SK-N-SH treated with all-trans-retinoic acid at 6 μM for 48 hours (cell line): ENCODE measurements around the gene PARPBP.

Experiments
- ARNTL ChIP-seq: fragments of 450-650 bp; formaldehyde crosslinking; IDR thresholded peaks from 2 replicates; pipeline ENCODE4 v1.5.0; 2020; ENCODE audit warnings: low read depth, mild to moderate bottlenecking, moderate library complexity, borderline replicate concordance
- BACH2 ChIP-seq: fragments of 250-450 bp; sonication (Bioruptor Pico); IDR thresholded peaks from 2 replicates; pipeline ENCODE4 v1.9.0; 2021; ENCODE audit warnings: mild to moderate bottlenecking, borderline replicate concordance
- CSDC2 ChIP-seq: fragments of 250-450 bp; sonication (Bioruptor Pico); IDR thresholded peaks from 2 replicates; pipeline ENCODE4 v1.5.0; 2020; ENCODE audit warnings: mild to moderate bottlenecking, moderate library complexity
- GLIS3 ChIP-seq: fragments of 250-450 bp; sonication (Bioruptor Pico); IDR thresholded peaks from 2 replicates; pipeline ENCODE4 v1.5.0; 2020; ENCODE audit warnings: mild to moderate bottlenecking, moderate library complexity
- RARB ChIP-seq: fragments of 250-450 bp; sonication (Bioruptor Pico); IDR thresholded peaks from 2 replicates; pipeline ENCODE4 v1.8.0; 2021; ENCODE audit warnings: mild to moderate bottlenecking, moderate library complexity
- TCF4 ChIP-seq: fragments of 250-450 bp; sonication (Bioruptor Pico); IDR thresholded peaks from 2 replicates; pipeline ENCODE4 v1.8.0; 2021; ENCODE audit warnings: mild to moderate bottlenecking, moderate library complexity, borderline replicate concordance
- ZC3H10 ChIP-seq: fragments of 250-450 bp; sonication (Bioruptor Pico); IDR thresholded peaks from 2 replicates; pipeline ENCODE4 v1.5.1; 2021; ENCODE audit warnings: mild to moderate bottlenecking, moderate library complexity
- ZFP30 ChIP-seq: fragments of 450-650 bp; formaldehyde crosslinking; IDR thresholded peaks from 2 replicates; pipeline ENCODE4 v1.5.0; 2022; ENCODE audit warnings: mild to moderate bottlenecking, moderate library complexity
- TF ChIP-seq, protein P1 (sequence below): fragments of 250-450 bp; sonication (Bioruptor Pico); IDR thresholded peaks from 2 replicates; pipeline ENCODE4 v1.8.0; 2020; ENCODE audit warnings: mild to moderate bottlenecking, moderate library complexity, borderline replicate concordance
- TF ChIP-seq, protein P2 (sequence below): fragments of 250-450 bp; sonication (Bioruptor Pico); IDR thresholded peaks from 2 replicates; pipeline ENCODE4 v1.5.1; 2020; ENCODE audit warnings: low read depth, mild to moderate bottlenecking, moderate library complexity

DNA sequence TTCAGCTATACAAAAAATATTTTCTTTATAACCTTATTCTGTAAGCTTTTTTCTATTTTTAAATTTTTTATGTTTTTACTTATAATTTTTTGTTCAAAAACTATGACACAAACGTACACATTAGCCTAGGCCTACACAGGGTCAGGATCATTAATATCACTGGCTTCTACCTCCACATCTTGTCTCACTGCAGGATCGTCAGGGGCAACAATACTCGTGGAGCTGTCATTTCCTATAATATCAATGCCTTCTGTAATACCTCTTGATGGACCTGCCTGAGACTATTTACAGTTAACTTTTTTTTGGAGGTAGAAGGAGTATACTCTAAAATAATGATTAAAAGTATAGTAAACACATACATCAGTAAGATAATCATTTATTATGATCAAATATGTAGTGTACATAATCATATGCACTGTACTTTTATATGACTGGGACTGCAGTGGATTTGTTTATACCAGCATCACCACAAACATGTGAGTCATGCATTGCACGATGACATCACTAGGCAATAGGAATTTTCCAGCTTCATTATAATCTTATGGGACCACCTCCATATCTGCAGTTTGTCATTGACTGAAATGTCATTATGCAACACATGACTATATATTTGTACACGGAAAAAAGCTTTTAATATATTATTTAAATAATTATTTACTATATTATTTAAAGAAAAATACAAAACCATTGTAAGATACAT, 96.2 kb downstream of the PARPBP start:
- no peak for TF ChIP-seq TCF4 (CRISPR knock-in tag)
- TF ChIP-seq RARB = no peak
- no peak for TF ChIP-seq ARNTL (CRISPR knock-in tag)
- TF ChIP-seq ZFP30 (CRISPR knock-in tag) = no peak
- TF ChIP-seq GLIS3 (CRISPR knock-in tag) = no peak
- no peak for TF ChIP-seq ZC3H10 (CRISPR knock-in tag)
- TF ChIP-seq, protein P1, sequence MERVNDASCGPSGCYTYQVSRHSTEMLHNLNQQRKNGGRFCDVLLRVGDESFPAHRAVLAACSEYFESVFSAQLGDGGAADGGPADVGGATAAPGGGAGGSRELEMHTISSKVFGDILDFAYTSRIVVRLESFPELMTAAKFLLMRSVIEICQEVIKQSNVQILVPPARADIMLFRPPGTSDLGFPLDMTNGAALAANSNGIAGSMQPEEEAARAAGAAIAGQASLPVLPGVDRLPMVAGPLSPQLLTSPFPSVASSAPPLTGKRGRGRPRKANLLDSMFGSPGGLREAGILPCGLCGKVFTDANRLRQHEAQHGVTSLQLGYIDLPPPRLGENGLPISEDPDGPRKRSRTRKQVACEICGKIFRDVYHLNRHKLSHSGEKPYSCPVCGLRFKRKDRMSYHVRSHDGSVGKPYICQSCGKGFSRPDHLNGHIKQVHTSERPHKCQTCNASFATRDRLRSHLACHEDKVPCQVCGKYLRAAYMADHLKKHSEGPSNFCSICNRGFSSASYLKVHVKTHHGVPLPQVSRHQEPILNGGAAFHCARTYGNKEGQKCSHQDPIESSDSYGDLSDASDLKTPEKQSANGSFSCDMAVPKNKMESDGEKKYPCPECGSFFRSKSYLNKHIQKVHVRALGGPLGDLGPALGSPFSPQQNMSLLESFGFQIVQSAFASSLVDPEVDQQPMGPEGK = no peak
- TF ChIP-seq CSDC2 (CRISPR knock-in tag) = no peak
- TF ChIP-seq BACH2 (CRISPR knock-in tag) = no peak
- TF ChIP-seq, protein P2, sequence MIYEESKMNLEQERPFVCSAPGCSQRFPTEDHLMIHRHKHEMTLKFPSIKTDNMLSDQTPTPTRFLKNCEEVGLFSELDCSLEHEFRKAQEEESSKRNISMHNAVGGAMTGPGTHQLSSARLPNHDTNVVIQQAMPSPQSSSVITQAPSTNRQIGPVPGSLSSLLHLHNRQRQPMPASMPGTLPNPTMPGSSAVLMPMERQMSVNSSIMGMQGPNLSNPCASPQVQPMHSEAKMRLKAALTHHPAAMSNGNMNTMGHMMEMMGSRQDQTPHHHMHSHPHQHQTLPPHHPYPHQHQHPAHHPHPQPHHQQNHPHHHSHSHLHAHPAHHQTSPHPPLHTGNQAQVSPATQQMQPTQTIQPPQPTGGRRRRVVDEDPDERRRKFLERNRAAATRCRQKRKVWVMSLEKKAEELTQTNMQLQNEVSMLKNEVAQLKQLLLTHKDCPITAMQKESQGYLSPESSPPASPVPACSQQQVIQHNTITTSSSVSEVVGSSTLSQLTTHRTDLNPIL (CRISPR knock-in tag) = no peak
